Right lobe of liver (tissue), 6 donors: ENCODE measurements around the gene IL18RAP. TPM values are rescaled to one million over a fixed set of nuclear protein-coding genes. Genes with fewer than 3 reads are reported as not detected.
A peak's percentile ranks its signal among the peaks of the same experiment; 100 is the strongest.

Experiments used
- ATAC-seq, 4 donors: fragments of 200-7000 bp; cut with Tn5 transposase; one replicate each; pipeline ENCODE4 v1.9.1; 2020; ENCODE audit warnings: mild to moderate bottlenecking in 4 of 4, moderate library complexity in 4 of 4
- DNase-seq, 3 donors: peaks; one replicate each; pipeline ENCODE4 v3.0.0-alpha.2; 2020
- H3K27ac ChIP-seq, 3 donors: fragments of 200-600 bp; one replicate each; pipeline ENCODE4 v1.8.0; 2022
- H3K27me3 ChIP-seq, 2 donors: fragments of 200-600 bp; one replicate each; pipeline ENCODE4 v1.8.0; 2022
- H3K36me3 ChIP-seq, 4 donors: fragments of 200-600 bp; sonication (generic) in 1 of 4; one replicate each; pipeline versions ENCODE4 v1.5.1 to v1.8.0; 2017 to 2022; ENCODE audit warnings: control low read depth in 1 of 4
- H3K4me1 ChIP-seq, 4 donors: fragments of 200-600 bp; sonication (generic) in 1 of 4; one replicate each; pipeline versions ENCODE4 v1.5.1 to v1.8.0; 2017 to 2022; ENCODE audit warnings: control low read depth in 1 of 4
- H3K4me3 ChIP-seq, 3 donors: fragments of 200-600 bp; one replicate each; pipeline ENCODE4 v1.8.0; 2022
- H3K9me3 ChIP-seq, 4 donors: fragments of 200-600 bp; sonication (generic) in 1 of 4; one replicate each; pipeline versions ENCODE4 v1.5.1 to v1.8.0; 2017 to 2022; ENCODE audit warnings: control low read depth in 1 of 4
- CTCF ChIP-seq, 4 donors: fragments of 200-600 bp in 3 of 4; fragments of 450-650 bp in 1 of 4; IDR thresholded peaks; one replicate each; pipeline versions ENCODE4 v1.5.1 to v1.8.0; 2016 to 2022; ENCODE audit warnings: antibody characterized with exemption in 4 of 4, mild to moderate bottlenecking in 2 of 4
- POLR2A ChIP-seq: fragments of 450-650 bp; IDR thresholded peaks from one replicate; pipeline ENCODE4 v1.6.1; 2017; ENCODE audit warnings: antibody characterized with exemption, mild to moderate bottlenecking
- WGBS: methylation state at CpG from one replicate; pipeline ENCODE4 v1.1.6; 2018; ENCODE audit warnings: low coverage, low lambda C conversion rate; ENCODE audit not compliant: insufficient coverage; ENCODE audit errors: missing lambda C conversion rate; 5-methylcytosine and 5-hydroxymethylcytosine counted together
- intact Hi-C, 2 donors: fragments of 100-400 bp; cut with DNase I; formaldehyde crosslinking; loops; one replicate each; pipeline versions ENCODE4 v1.11.2 to v1.14.1; 2022
- total RNA-seq, 6 experiments: library from RNA; depleted of rRNA in 2 of 6; stranded (reverse); fragments of >200 nt in 2 of 6; fragmentation: NEBNext Ultra II Directional in 3 of 6; extraction: Animal tissue kit (Norgen Biotek cat#: 25700) in 3 of 6; gene quantifications; one replicate each; pipeline versions ENCODE4 v1.1.0 to v1.2.4, GENCODE V29; 2016 to 2023
- donor health status: DM: no; HTN: yes; CAD: no.
- donor health status: DM: no; HTN: no; CAD: no.
- donor health status: DM: no; HTN: no; CAD: no.
- donor health status: DM: no; HTN: yes; CAD: no.
- donor health status: DM: no; HTN: yes; CAD: no.

The IL18RAP gene
- total RNA-seq, 6 experiments from 2014 or later = 0.22 to 2.7 (median 0.67) TPM

GRCh38 chr2:102386004-102386403, 37.0 kb upstream of the IL18RAP start:
- Histone ChIP-seq H3K36me3 (peaks cover 0 to 5% (median 0%) of the 10 kb centered on the region in 4 donors), H3K4me1 (no peaks in the 10 kb centered on the region), H3K27ac (no peak overlapping the region), H3K4me3 (no peak overlapping the region), H3K27me3 (no peaks in the 10 kb centered on the region), H3K9me3 (peaks cover 0 to 5% (median 1%) of the 10 kb centered on the region in 4 donors)
- WGBS = 86% methylated on average over 3 of the region's 3 CpGs
- DNase-seq (no peak), ATAC-seq (no peak)
- intact Hi-C loops = no loop called here
- TF ChIP-seq POLR2A (no peak), CTCF (IDR thresholded peaks at IDR 0.05) (no peak)

GRCh38 chr2:102386867-102387541, 36.0 kb upstream of the IL18RAP start:
- WGBS = no CpG with 5 or more reads among the region's 3 CpGs
- ATAC-seq (peak in 1 of 4 donors; percentile 28), DNase-seq (no peak)
- intact Hi-C loops = no loop called here
- TF ChIP-seq CTCF (IDR thresholded peaks at IDR 0.05) (no peak), POLR2A (no peak)
- H3K36me3 ChIP-seq = no peaks in the 10 kb centered on the region
- no peaks in the 10 kb centered on the region for H3K4me1 ChIP-seq
- no peak overlapping the region for H3K27ac ChIP-seq
- H3K4me3 ChIP-seq = no peak overlapping the region
- H3K27me3 ChIP-seq = no peaks in the 10 kb centered on the region
- H3K9me3 ChIP-seq = peaks cover 0 to 5% (median 1%) of the 10 kb centered on the region in 4 donors

GRCh38 chr2:102387763-102388546, 35.0 kb upstream of the IL18RAP start:
- no peaks in the 10 kb centered on the region for H3K27me3 ChIP-seq
- ATAC-seq = no peak

GRCh38 chr2:102391565-102391964, 31.4 kb upstream of the IL18RAP start:
- TF ChIP-seq CTCF (IDR thresholded peaks at IDR 0.05) (no peak), POLR2A (no peak)
- DNase-seq (no peak), ATAC-seq (no peak)
- no peaks in the 10 kb centered on the region for H3K36me3 ChIP-seq
- H3K4me1 ChIP-seq = no peaks in the 10 kb centered on the region
- WGBS = 81% methylated on average over 2 of the region's 2 CpGs
- no peak overlapping the region for H3K27ac ChIP-seq
- no peaks in the 10 kb centered on the region for H3K9me3 ChIP-seq
- no peaks in the 10 kb centered on the region for H3K27me3 ChIP-seq
- no peak overlapping the region for H3K4me3 ChIP-seq
- intact Hi-C loops = no loop called here

More at GRCh38 chr2:102387763-102388546, 35.0 kb upstream of the IL18RAP start:
- Histone ChIP-seq H3K9me3 (peaks cover 0 to 5% (median under 1%) of the 10 kb centered on the region in 4 donors), H3K36me3 (no peaks in the 10 kb centered on the region), H3K4me1 (no peaks in the 10 kb centered on the region), H3K27ac (no peak overlapping the region), H3K4me3 (no peak overlapping the region)
- WGBS = 90% methylated on average over 5 of the region's 7 CpGs
- DNase-seq = no peak
- TF ChIP-seq CTCF (IDR thresholded peaks at IDR 0.05) (no peak), POLR2A (no peak)
- intact Hi-C loops = no loop called here
